GM20431 (cell line): Measurements from ENCODE around the gene MGST1.

ENCODE experiments used
- in situ Hi-C: fragments of 300-500 bp; cut with MseI, MboI; formaldehyde crosslinking; loops from one replicate; pipeline ENCODE4 v1.15.0; 2020; ENCODE audit warnings: low sequenced_read_pairs; ENCODE audit not compliant: unreplicated experiment

Gene MGST1, protein sequence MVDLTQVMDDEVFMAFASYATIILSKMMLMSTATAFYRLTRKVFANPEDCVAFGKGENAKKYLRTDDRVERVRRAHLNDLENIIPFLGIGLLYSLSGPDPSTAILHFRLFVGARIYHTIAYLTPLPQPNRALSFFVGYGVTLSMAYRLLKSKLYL

DNA sequence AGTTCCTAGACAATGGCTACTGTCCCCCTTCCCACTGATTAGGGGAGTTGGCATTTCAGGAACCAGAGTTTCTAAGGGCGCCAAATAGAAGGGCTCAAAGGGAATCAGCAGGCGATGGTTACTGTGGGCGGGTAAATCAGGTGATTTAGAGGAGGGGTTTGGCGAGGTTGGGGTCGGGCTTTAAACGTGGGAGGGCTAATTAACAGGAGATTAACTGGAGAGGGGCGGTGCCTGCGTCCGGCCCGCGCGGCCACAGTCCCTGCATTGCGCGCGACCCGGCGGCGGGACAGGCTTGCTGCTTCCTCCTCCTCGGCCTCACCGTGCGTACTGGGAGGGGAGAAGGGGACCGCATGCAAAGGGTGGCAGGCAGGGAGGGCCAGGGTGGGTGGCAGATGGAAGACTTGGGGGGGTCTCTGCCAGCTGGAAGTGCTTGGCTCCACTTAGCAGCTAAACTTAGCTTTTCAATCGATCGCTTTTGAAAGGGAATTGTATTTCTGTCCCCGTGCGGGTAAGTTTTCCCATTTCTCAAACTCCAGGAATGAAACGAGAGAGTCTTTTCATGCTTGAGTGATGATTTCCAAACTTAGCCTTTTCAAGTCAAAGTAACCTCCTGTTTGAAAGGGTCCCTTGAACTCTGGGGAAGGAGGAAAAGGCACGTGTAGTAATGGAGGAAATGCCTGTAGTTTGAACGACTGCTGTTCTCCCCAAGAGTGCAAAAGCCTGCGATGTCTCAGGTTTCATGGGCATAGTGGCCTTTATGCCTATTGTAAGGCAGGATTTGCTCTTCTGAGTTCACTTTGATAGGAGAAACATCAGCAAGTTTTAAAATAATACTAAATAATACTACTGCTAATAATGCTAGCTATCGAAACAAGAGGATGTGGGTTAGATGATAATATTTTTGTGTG lies at the start of gene MGST1:
Gene MGST1 (plus strand): TSS at position 255 of the 908 bp plus-strand sequence. CDS start 6,608 bp downstream, outside the sequence.
- in situ Hi-C loops: no loop called here

DNA sequence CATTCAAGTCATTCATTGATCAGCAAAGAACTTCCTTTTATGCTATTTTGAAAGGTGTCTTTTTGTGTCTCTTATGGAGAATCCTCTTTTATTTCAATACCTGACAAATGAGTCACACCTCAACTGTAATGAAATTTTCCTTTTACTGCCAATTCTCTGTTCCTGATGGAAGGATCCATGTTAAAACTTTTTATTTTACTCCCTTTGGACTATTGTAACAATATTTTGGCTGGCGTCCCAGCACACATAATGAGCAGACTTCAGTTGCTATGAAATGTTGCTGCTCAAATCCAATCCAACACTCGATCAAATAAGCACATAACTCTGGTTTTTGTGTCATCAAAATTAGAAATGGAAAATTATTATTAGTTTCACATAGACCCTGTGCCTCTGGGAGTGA lies 48.0 kb upstream of the MGST1 start:
- in situ Hi-C loops: no loop called here

DNA sequence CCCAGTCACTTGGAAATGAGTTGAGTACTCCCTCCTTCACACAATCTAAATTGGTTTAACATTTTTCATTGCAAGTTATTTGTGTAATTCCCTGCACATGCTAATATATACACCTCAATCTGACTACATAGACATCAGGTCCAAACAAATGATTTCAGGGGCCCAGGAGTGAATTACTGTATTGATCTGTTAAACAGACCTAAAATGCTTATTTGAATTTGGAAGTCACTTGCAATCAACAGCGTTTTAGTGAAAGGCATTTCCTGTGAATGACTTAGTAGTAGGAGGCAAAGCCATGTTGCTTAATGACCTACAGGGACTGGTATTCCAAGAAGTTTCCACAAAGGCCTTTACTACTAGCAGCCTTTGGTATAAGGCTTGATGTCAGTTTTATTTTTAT lies 47.3 kb upstream of the MGST1 start:
- in situ Hi-C loops: no loop called here

DNA sequence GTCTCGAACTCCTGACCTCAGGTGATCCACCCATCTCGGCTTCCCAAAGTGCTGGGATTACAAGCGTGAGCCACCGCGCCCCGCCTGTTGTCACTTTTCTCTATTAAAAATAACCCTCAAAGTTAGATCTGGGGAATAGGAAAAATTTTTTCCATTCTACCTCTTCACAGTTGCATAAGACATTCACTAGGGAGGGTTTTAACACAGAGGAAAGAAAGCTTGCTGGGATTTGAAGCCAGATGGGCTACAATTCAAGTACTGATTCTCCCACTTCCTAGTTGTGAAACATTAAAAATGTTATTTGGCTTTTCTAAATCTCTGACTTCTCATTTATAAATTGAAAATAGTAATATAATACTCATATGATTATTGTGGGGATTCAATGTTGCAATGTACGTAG lies 46.7 kb upstream of the MGST1 start:
- in situ Hi-C loops: no loop called here

DNA sequence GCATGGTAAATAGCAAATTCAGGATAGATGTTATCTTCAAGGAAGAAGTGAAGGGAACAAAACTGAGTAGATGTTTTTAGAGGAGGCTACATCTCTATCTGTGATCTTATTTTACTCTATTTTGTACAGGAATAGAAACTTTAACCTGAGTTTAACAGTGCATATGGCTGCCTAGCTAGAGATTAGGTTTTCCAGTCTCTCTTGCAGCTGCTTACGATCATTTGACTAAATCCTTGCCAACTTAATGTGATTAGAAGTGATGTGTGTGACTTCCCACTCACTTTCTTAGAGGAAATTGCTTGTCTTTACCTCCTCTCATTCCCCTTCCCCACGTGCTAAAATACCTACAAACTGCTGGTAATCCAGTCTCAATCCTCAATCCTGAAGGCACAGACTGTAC lies 43.5 kb upstream of the MGST1 start:
- in situ Hi-C loops: no loop called here

DNA sequence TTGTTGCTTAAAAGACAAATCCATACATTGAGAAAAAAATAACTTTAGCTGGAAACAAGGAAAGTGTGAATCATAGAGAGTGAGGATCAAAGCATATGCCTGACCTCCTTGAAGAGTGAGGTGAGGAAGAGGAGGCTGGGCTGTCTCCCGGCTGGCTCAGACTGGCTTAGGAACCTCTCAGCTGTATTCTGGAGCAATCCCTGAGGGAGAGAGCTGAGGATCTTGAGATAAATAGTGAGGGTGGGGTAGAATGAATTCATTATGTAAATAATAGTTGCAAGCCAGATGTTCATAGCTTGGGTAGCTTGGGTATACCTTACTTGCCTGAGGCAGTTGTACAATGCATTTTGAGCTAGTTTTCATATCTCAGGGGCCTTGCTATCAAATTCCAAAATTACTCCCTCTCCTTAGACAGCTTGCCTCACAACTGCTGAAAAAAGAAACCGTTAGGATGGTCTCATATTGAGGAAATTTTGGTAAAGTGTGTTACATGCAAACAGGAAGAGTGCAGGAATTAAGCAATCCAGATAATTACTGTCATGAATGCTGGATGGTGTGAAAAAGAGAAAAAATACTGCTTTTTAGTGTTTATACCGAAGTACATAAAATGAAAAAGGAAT lies 39.5 kb upstream of the MGST1 start:
- in situ Hi-C loops: no loop called here

DNA sequence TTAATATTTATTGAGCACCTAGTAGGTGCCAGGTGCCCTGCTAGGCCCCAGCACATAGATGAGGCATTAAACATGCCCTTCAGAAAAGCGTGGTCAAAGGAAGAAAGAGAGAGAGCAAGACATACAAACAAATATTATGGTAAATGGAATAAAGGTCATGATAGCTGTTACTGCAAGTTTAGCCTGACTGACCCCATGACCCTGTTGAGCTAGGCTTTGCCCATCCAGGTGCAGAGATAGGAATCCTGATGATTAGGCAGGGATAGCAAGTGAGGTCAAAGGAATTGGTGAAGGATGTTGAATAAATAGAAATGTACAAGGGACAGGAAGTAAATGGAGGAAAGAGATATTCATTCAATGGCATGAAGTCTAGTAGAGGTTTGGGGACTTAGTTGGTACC lies 36.5 kb upstream of the MGST1 start:
- in situ Hi-C loops: no loop called here

DNA sequence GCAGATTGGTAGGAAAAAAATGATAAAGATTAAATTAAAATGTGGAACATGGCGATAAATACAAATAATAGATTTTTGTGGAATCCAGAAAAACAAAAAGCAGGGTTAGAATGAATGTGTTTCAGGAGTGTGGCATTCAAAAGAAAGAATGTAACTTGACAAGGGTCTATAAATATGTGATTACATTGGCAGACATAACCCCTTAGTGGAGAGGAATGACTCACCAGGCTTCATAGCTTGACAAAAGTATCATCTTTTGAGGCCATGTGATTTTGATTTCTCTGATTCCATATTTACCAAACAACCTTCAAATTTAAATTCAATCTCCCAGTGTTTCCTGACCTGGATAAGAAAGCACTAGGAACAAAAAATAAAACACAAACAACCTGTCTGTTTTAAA lies 24.4 kb upstream of the MGST1 start:
- in situ Hi-C loops: no loop called here

DNA sequence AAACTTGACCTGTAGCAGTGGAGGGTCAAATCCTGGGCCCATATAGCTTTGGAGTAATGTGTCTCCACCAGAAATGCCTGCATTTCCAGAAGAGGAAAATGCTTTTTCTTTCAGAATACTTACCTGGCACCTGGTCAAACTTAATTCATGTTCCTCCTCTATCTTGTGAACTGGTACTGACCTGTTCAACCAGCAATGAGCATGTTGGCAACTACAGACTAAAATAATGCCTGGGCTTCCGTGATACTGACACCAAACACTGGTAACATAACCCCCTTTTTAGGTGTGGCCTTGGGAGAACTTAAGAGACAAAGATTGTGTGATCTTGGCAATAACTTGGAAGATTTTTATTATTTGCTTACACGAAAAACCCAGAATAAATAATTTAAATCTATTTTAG lies 23.8 kb upstream of the MGST1 start:
- in situ Hi-C loops: no loop called here

DNA sequence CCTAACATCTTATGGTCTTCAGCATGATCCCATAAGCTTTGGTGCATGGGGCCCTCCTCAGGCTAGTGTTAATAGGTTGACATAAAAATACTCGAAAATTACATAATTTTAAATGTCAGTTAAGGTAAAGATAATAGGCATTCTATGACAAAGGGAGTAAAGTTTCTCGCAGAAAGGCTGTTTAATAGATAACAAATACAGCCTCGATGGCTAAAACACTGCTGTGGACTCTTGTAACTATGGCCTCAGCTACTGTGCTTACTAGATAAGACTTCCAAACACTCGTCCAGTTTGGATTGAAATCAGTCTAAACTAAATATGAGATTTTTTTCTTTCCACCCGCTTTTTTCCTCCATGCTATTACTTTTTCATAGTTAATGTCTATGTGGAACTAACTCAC lies 23.2 kb upstream of the MGST1 start:
- in situ Hi-C loops: no loop called here

DNA sequence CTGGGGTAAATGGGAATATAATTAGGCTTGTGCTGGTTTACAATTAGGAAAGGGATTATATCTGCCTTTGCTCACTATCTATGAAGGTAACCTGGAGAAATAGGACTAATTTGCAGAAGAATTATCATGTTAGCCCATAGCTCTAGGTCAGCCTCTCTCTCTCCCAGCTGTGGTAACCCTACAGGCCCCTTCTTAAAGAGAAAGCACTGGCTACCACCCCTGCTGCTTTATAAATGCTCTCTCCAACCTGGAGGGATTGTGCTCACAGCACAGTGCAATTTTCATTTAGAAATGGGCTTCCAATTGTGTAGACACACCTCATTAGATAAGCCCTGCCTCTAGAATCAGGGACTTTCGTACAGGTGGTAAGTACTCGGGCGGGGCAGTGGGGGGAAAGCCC lies 22.7 kb upstream of the MGST1 start:
- in situ Hi-C loops: no loop called here

DNA sequence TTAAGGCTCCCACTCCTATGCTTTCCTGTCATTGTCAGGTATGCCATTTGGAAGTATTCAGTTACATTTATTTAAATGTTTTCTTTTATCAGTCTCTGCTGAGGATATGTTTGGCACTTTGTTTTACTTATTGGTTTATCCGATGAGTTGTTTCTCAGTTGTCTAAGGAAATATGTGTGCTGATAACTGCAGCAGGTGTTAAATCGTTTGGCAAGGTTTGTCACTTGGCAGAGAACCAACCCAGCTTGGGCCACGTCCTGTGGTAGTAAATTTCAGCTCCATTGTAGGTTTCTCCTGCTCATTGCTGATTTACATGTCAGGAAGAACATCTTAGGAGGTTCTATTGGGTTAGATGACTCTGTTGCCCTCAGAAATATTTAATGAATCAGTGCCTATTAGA lies 22.0 kb upstream of the MGST1 start:
- in situ Hi-C loops: no loop called here

DNA sequence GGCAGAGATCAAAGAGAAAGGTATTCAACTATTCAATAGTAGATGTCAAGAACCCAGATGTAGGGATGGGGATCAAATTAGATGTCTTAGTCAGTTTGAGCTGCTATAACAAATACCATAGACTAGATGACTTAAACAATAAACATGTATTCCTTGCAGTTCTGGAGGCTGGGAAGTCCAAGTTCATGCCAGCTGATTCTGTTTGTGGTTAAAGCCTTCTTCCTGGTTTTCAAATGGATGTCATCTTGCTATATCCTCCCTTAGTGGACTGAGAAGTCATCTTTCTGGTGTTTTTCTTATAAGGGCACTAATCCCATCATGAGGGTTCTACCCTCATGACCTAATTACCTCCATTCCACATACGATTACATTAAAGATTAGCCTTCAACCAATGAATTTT lies 19.5 kb upstream of the MGST1 start:
- in situ Hi-C loops: no loop called here

DNA sequence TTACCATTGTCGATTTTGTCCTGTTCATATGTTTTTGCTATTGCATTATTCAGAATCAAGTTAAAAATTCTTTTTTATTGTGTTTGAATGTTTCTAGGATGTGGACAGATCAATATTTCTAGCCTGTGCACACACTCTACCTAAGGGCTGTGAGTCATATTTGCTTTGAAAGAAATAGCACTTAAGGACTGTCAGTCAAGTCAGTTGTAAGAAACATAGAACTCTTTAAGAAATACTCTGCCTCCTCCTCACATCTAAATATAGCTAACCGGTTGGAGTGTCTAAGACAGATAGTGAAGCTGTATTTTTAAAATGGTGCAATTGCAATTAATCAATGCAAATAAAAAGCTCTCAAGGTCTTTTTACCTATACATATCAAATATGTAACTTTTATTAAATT lies 17.9 kb upstream of the MGST1 start:
- in situ Hi-C loops: no loop called here

DNA sequence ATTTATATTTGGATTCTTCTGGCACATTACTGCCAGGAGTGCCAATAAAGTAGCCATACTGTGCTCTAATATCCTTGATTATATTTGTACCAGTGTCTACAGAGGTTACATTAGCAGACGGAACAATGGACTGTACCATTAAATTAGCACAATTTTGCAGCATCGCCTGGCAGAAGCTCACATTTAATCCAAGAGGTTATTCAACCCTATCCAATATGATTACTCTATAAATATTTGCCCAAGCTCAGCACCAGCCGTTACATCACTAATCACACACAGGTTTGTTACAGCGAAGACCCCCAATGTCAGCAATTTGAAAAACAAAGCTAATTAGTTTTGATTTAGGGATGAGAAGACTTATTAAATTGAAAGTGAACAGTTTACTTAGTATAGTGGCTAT lies 16.9 kb upstream of the MGST1 start:
- in situ Hi-C loops: no loop called here

DNA sequence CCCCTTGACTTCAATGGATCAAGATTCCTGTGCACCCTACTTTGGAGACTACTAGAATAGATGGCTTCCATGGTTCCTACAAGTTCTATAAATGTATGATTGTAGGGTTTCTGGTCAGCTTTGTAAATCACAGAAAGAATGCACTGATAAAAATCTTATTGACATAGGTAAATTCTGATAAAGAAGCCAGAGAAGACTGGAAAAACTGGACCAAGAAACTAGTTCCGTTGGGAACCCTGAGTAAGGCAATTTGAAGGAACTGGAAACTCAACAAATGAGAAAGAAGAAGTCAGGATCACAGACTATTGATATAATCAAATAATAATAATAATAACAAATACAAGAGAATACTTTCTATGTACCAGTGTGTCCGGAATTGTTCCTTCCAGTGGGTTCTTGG lies 15.4 kb upstream of the MGST1 start:
- in situ Hi-C loops: no loop called here

DNA sequence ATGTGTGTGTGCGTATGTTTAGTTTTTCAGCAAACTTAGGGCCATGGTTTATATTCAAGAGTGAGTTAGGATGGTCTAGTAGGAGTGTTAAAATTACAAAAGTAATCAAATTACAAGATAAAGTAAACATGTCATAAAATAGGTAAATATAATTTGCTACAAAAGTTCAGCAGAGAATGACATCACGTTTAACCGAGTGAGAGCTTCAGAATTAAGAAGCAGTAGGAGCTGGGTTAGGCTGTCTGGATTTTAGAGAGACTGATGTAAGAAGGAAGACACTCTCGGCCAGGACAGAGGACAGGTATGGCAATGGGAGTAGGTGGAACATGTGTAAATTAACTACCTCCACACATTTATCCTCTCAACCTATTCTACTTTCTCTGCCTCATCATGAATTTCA lies 11.6 kb upstream of the MGST1 start:
- in situ Hi-C loops: no loop called here

DNA sequence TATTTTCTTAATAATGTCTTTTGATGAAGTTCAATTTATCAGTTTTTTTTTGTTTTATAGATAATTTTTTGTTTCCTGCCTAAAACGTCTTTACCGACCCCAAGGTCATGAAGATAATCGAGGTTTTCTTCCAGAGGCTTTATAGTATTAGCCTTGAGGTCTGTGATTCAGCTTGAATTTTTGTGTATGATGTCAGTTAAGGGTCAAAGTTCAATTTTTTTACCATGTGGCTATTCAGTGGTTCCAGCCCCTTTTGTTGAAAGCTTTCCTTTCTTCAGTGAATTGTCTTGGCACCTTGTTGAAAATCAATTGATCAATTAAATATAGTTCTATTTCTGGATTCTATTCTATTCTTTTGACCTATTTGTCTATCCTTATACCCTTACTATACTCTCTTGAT lies 3.2 kb upstream of the MGST1 start:
- in situ Hi-C loops: no loop called here

DNA sequence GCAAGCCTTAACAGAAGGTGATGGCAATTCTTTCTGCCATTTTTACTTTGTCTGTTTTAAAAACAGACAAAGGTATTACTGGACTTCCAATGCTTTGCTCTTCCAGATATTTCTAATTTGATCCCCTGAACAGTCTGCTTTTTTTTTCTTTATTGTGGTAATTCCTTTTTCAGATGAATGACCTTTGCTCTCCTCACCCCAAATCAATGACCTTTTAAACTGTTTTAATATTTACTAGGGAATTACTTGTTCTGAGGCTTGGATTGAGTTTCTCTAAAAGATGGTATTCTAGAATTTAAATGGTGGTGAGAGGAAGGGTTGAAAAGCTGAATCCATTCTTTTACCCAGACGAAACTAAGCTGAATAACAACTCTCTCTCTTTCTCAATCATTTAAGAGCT lies 2.3 kb upstream of the MGST1 start:
- in situ Hi-C loops: no loop called here

DNA sequence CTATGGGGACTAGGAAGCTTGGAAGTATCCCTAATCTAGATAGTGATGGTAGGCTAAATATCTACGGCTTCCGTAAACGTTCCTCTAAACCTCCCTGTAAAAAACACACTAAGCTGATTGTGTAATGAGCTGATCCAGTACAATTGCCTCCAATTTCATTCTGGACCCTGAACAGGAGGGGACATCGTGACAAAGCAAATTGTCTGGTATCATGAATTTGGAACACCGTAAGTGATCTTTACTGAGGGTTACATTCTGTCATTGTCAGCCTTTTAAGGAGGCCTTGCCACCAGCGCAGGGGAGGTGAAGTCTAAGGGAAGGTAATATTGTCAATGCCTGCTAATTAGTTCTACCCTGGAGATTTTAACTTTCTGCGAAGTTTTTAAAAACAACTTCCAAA lies 487 bp upstream of the MGST1 start:
- in situ Hi-C loops: no loop called here

DNA sequence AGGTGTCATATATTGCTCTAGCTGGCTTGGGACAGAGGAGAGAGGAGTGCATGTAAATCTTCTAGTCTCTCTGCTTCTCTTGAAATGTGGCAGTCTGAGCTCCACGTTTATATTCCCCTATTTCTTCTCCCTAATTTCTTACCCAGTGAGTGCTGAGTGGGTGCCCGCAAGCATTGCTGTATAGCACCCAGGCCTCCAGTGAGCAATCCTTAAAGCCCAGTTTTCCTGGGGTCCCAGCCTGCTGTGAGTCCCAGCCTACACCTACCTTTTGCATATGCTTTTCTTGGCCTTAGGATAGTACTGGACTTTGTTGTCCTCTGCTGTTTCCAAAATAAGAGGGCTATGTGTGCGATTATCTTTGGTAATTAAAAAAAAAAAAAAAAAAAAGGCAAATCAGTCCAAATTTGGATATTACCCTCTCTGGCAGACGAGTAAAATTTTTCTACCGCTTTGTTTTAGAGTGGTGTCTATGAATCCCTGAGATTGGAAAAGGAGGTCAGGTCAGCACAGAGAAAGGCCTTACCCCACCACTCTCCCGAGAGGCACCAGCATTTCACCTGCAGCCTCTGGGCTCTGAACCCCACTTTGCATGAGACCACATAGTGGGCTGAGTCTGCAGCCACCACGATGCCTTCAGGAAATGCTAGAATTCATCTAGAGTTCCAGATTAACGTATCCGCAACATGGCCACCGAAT lies 1.1 kb downstream of the MGST1 start:
- in situ Hi-C loops: no loop called here
